HG02571 (cell line): ENCODE data around the gene COL16A1.

ENCODE experiments used
- ATAC-seq: cut with Tn5 transposase; IDR thresholded peaks from one replicate; pipeline ENCODE4 v1.9.1; 2021; ENCODE audit warnings: mild to moderate bottlenecking, moderate library complexity; ENCODE audit not compliant: unreplicated experiment

Gene COL16A1

DNA sequence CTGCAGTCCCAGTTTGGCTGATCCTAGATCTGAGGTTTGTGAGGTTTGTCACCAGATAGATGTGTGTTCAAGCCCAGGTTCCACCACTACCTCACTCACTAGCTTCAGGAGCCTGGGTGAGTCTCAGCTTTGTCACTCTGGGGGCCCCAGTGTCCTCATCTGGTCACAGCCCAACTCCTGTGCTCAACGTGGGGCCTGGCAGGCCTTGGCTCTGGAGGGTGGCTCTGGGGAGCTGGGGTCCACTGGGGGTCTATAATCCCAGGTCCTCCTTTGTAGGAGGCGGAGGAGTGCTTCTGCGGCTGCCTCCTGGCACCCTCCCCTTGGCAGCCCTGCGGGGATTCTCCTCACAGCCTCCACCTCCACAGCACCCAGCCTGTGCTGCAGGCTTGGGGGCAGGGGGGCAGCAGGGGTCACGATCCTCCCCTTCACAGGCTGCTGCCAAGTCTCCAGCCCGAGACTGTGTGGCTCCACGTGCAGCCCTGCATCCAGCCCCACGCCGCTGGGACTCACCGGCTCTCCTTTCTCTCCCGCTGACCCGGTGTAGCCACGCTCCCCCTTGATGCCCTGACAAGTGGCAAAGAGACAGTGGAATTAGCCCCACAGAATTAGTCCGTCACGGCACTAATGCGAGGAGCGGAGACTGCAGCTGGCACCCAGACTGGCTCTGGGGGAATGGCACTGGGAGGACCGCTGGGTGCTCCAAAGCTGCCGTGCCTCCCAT, 36.6 kb downstream of the COL16A1 start:
- ATAC-seq = no peak

GRCh38 chr1:31666263-31666963, 37.4 kb downstream of the COL16A1 start:
- no peak for ATAC-seq

- ATAC-seq = no peak
These were observed 38.5 kb downstream of the COL16A1 start for GRCh38 chr1:31665234-31665878.

- ATAC-seq = no peak
These were observed 39.3 kb downstream of the COL16A1 start for GRCh38 chr1:31664528-31664927.

DNA sequence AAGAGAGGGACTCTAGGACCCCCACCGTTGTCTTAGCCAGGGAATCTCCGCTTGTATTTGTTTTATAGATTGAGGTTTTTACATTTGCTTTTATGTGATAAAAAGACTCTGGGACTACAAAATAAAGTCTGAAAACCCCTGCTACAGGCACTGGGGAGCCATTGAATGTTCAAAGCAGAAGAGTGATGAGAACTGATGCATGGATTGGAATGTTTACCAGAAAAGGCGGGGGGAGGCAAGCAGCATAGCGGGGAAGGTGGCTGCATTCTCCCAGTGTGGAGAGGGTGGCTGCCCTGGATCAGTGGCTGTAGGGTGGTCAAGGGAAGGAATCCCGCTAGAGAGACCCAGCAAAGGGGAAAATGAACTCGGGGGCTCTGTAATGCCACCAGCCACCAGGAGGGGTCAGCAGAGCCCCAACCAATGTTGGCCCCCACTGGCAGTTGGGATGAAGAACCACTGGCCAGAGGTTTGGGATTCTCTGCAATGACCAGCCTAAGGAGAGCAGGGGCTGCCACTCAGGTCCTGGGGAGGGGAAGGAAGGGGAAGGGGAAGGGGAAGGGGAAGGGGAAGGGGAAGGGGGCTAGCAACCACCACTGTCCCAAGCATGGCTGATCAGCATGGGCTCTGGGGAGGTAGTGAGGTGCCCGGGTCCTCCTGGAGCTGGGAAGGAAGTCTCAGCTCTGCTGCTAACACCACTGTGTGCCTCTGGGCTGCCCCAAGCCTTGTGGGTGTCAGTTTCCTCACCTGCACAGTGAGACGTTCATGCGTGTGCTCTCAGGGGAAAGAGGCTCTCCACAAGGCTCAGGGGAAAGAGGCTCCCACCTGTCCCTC, 40.0 kb downstream of the COL16A1 start:
- no peak for ATAC-seq

DNA sequence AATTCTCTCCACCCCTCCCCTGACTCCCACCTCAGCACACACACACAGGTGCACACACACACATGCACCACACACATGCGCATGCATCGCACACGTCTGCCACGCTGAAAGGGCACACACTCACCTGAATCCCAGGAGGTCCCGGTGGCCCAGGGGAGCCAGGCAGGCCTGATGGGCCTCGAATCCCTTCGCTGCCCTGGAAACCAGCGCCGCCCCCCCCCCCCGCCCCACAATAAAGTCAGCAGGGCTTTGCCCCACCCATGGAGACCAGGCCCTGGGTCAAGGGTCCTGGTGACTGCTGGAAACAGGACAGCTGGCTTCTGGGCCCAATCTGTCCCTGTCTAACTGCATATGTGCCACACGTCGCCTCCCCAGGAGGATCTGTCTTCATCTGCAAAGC, 41.4 kb downstream of the COL16A1 start:
- ATAC-seq = no peak

DNA sequence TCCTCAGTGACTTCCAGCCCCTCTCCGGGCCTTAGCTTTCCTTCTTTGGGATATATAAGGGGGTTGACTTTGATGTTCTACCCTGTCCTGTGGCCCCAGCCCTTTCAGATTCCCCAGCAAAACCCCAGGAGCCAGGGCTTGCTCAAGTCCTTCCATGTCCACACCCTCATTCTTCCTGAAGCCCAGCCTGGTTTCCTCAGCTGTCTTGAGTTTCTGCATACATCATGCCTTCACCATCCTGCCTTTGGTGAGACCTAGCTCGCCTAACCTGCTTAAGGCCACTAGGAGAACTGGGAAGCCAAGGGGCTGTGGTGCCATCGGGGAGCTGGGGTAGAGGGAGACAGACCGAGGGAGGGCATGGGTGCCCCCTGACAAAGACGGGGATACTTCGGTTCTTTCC, 42.0 kb downstream of the COL16A1 start:
- ATAC-seq = no peak

DNA sequence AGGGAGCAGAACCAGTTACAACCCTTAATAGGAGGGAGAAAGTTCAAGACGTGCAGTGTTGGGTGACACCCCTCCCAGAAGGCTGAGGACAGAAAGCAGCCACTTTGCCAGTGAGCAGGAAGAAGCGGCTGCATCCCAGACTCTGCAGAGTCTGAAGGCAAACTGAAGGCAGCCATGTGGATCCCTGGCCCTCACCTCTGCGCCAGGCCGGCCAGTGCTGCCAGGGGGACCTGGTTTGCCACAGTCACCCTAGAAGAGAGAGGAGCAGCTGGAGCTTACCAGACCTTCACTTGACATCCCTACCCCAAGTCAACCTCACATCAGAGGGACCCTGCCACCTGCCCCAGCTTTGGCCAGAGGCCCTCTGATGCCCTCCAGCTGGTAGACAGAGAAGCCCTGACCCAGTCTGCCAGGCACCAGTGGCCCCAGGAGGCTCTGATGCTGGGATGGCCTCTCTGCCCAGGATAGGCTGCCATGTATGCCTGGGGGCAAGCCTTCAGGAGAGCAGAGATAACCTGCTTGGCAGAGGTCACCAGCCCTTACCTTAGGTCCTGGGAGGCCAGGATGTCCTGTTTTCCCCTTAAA, 42.9 kb downstream of the COL16A1 start:
- ATAC-seq = no peak

- ATAC-seq = no peak
These were observed 43.9 kb downstream of the COL16A1 start for GRCh38 chr1:31659889-31660288.

DNA sequence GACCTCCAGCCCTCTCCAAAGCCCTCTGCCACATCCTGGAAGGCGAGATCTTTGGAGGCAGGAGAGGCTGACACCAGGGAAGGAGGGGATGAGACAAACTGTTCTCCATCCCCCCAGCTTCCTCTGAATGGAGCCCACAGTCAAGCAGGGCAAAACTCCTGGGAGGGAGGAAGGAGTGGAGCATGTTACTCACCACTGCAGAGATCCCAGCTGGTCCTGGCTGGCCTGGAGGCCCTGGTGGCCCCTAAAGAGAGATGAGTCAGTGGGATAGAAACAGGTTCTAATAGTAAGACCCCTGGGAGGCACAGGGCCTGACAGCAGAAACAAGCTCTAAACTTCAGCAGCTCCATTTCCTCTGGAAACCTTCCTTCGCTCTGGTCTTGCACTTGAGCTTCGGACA, 45.1 kb downstream of the COL16A1 start:
- ATAC-seq = no peak

- ATAC-seq = no peak
These were observed 45.8 kb downstream of the COL16A1 start for GRCh38 chr1:31657972-31658510.

GRCh38 chr1:31657020-31657804, 46.6 kb downstream of the COL16A1 start:
- ATAC-seq = no peak

DNA sequence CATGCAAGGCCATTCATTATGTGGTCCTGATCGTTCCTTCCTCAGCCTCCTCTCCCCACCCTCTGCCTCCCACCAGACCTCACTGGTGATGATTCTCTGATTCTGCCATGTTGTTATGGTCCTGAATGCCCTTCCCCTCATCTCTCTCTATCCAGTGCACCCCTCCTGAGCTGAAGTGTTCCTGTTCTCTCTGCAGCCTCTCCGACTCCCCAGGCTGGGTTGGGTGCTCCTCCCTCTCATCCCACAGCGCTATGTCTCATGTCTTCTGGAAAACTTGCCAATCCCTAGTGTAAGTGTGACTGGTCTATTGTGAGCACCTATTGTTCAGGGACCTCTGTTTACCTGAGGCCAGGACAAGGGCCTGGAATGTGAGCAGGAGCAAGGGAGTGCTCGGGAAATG, 48.1 kb downstream of the COL16A1 start:
- ATAC-seq = no peak

DNA sequence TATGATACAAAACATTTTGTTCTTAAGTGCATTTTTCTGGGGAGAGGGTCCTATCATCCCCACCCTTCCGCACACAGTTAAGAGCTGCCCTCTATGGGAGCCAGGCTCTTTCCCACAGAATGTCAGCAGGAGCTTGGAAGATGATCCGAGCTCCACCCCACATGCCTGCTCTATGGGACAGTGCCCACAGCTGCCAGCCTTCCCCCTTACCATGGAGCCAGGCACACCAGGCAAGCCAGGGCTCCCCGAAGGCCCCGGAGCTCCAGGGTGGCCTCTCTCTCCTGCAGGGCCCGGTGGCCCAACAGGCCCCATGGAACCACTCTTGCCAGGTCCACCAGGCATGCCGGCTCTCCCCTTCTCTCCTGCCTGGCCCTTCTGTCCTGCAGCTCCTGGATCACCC, 48.7 kb downstream of the COL16A1 start:
- ATAC-seq = no peak

GRCh38 chr1:31654474-31654776, 49.4 kb downstream of the COL16A1 start:
- no peak for ATAC-seq

- no peak for ATAC-seq
These were observed 49.9 kb downstream of the COL16A1 start for GRCh38 chr1:31653717-31654473.

DNA sequence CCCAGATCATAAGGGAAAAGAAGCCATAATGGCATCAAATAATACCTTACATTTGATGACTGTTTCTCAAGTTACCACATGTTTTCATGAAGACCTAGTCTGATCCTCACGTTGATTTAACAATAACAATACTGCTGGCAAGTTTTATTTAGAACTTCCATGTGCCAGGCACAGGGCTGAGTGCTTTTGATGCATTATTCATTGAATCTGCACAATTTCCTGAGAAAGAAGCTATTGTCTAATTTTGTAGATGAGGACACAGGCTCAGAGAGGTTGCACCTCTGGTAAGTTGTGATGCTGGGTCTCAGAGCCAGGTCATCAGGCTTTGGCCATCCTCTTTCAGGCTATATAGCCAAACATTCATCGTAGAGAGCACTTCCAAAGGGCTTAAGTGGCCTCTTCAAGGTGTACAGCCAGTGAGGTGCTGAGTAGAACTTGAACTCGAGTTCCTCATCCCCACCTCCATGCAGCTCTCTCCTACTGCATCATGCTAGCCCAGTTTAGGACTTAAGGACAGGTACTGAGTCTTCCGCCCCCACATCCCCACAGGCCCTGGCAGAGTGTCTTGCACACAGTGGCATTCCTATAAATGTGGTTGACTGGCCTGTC, 50.8 kb downstream of the COL16A1 start:
- no peak for ATAC-seq

GRCh38 chr1:31651766-31652165, 52.1 kb downstream of the COL16A1 start:
- no peak for ATAC-seq

- no peak for ATAC-seq
These were observed 52.8 kb downstream of the COL16A1 start for GRCh38 chr1:31651089-31651420.
